Colonic mucosa (tissue), 4 donors: ENCODE results near the gene NPAS4. TPM values are rescaled to one million over a fixed set of nuclear protein-coding genes. Genes with fewer than 3 reads are reported as not detected.
A peak's percentile ranks its signal among the peaks of the same experiment; 100 is the strongest.

Experiments
- DNase-seq: peaks from one replicate; pipeline ENCODE4 v3.0.0-alpha.2; 2020
- H3K27ac ChIP-seq: fragments of 200-600 bp; one replicate; pipeline ENCODE4 v1.8.0; 2021
- H3K27me3 ChIP-seq: fragments of 200-600 bp; one replicate; pipeline ENCODE4 v1.8.0; 2021
- H3K36me3 ChIP-seq: fragments of 200-600 bp; one replicate; pipeline ENCODE4 v1.8.0; 2021
- H3K4me1 ChIP-seq: fragments of 200-600 bp; one replicate; pipeline ENCODE4 v1.8.0; 2021; ENCODE audit warnings: mild to moderate bottlenecking
- H3K4me3 ChIP-seq: fragments of 200-600 bp; one replicate; pipeline ENCODE4 v1.8.0; 2021
- H3K9ac ChIP-seq, 2 donors: one replicate each; pipeline ENCODE4 v1.7.0; 2013; ENCODE audit warnings: control low read depth in 2 of 2, low read depth in 2 of 2, low read length in 2 of 2
- H3K9me3 ChIP-seq: fragments of 200-600 bp; one replicate; pipeline ENCODE4 v1.8.0; 2021
- intact Hi-C: fragments of 100-400 bp; cut with DNase I; formaldehyde crosslinking; loops from one replicate; pipeline ENCODE4 v1.14.1; 2022
- total RNA-seq, 2 donors: library from RNA; stranded (reverse); fragmentation: NEBNext Ultra II Directional in 1 of 2; extraction: Animal tissue kit (Norgen Biotek cat#: 25700) in 1 of 2; gene quantifications; one replicate each; pipeline ENCODE4 v1.2.1, GENCODE V29; 2021
- TF ChIP-seq, protein P1 (sequence below): fragments of 200-600 bp; IDR thresholded peaks from one replicate; pipeline ENCODE4 v1.8.0; 2022; ENCODE audit warnings: antibody characterized with exemption, mild to moderate bottlenecking
- donor health status: healthy.
- donor health status: DM: no; HTN: no; CAD: no.
- donor health status: DM: no; HTN: no; CAD: no.

NPAS4 gene
- total RNA-seq, 2 donors from 2014 or later: 0.17 to 0.37 TPM

DNA sequence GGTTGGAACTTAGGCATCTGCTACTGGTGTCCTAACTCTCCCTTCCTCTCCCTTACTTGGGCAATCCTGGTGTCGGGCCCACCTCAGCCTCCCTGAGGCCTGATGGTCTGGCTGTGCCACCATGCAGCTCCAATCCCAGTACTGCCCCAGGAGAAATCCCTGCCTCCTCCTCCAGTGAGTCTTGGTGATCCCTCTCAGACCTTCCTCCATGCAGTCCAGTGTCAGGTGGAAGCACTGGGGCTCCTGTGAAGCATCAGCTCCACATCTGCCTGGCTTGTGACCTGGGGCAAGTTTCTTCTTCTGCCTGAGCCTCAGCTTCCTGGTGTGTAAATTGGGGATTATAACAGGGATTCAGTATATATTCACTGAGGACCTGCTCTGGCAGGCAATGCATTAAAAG lies 44.1 kb downstream of the NPAS4 start:
- TF ChIP-seq, protein P1, sequence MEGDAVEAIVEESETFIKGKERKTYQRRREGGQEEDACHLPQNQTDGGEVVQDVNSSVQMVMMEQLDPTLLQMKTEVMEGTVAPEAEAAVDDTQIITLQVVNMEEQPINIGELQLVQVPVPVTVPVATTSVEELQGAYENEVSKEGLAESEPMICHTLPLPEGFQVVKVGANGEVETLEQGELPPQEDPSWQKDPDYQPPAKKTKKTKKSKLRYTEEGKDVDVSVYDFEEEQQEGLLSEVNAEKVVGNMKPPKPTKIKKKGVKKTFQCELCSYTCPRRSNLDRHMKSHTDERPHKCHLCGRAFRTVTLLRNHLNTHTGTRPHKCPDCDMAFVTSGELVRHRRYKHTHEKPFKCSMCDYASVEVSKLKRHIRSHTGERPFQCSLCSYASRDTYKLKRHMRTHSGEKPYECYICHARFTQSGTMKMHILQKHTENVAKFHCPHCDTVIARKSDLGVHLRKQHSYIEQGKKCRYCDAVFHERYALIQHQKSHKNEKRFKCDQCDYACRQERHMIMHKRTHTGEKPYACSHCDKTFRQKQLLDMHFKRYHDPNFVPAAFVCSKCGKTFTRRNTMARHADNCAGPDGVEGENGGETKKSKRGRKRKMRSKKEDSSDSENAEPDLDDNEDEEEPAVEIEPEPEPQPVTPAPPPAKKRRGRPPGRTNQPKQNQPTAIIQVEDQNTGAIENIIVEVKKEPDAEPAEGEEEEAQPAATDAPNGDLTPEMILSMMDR: no peak
- Histone ChIP-seq H3K9me3 (no peaks in the 10 kb centered on the region), H3K27me3 (no peaks in the 10 kb centered on the region), H3K4me3 (no peak overlapping the region), H3K27ac (no peak overlapping the region), H3K4me1 (peaks cover 12% of the 10 kb centered on the region), H3K9ac (peak overlapping the region in 1 of 2 donors; percentile 35), H3K36me3 (no peaks in the 10 kb centered on the region)
- no peak for DNase-seq
- intact Hi-C loops: no loop called here

DNA sequence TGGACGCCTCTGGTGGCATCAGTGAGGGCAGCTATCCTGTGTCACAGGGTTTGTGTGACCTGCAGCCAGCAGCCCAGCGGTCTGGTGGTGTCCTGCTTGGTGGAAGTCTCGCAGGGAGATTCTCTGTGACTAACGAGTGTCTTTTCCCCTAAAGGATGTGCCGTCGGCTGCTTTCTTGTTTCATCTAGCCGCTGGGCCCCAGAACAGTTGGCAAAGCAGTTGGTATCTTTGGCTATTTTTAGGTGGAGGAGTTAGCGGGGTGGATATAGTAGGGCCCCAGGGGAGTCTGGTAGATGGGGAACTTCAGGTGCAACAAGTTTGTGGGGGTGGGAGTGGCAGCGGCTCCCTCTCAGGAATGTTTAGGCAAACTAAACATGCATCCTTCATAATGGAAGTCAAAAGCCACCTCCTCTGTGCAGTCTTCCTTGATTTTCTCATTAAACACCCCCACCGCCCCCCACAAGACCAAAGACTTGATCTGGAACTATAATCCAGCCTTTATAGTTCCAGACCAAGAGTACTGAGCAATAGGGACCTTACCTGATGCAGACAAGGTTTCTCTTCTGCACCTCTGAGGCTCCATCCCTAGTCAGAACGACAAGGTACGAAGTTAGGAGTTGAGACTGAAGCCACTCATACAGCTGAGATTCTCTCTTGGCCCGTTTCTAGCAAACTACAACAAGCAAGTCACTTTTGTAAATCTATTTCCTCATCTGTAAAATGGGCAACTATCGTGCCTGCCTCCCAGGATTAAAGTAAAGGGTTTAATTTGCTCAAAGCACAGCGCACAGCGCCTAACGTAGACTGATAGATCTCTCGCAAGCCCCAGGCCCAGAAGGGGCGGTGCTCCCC lies 44.8 kb downstream of the NPAS4 start:
- Histone ChIP-seq H3K4me3 (peak overlapping the region; percentile 56), H3K4me1 (peaks cover 12% of the 10 kb centered on the region), H3K9ac (peak overlapping the region; percentile 35 to 58), H3K9me3 (no peaks in the 10 kb centered on the region), H3K27ac (no peak overlapping the region), H3K36me3 (no peaks in the 10 kb centered on the region), H3K27me3 (no peaks in the 10 kb centered on the region)
- TF ChIP-seq, protein P1: no peak
- intact Hi-C loops: no loop called here
- no peak for DNase-seq

DNA sequence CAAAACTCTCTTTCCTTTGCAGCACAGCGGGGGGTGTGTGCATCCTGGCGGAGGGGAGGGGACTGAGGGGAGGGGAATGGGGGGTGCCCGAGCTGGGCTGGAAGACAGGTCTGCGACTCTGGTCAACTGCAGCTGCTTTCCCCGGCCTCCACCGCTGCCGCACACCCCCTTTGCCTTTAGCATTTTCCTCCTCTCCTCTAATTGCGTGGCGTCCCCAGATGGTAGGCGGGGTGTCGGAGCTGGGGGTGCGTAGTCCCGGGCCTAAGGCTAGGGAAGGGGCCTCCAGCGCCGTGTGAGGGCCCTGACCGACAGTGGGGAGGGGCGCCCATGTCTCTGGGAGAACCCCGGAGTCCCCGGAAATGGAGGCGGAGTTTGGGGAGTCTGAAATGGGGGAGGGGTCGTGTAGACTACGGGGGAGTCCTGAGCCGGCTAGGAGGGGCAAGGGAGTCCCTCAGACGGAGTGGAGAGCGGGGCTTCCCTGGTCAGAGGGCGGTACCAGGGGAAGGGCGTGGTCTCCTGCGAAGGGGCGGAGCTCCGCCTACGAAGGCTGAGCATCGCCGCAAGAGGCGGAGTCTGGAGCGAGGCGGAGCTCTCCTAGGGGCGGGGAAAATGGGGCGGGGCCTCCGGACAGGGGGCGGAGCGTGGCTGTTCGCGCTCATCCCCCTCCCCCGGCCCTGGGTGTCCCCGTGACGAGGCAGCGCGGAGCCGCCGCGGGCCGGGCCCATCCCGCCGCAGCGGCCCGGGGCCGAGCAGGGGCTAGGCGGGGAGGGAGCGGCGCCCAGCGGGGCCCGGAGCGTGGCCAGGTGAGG lies 45.6 kb downstream of the NPAS4 start, which contains the start of gene PELI3:
Gene PELI3 (plus strand): TSS at position 681 of the 809 bp plus-strand sequence. CDS start 1,224 bp downstream, outside the sequence.
- Histone ChIP-seq H3K4me1 (peaks cover 12% of the 10 kb centered on the region), H3K36me3 (no peaks in the 10 kb centered on the region), H3K9ac (peak within 1 kb of the TSS; percentile 59 to 72), H3K9me3 (no peaks in the 10 kb centered on the region), H3K27ac (peak within 1 kb of the TSS; percentile 34), H3K27me3 (no peaks in the 10 kb centered on the region), H3K4me3 (peak within 1 kb of the TSS; percentile 56)
- peak; percentile 97 for DNase-seq
- TF ChIP-seq, protein P1: no peak
- intact Hi-C loops: no loop called here

- intact Hi-C loops: no loop called here
- no peaks in the 10 kb centered on the region for H3K36me3 ChIP-seq
- no peaks in the 10 kb centered on the region for H3K27me3 ChIP-seq
- H3K4me3 ChIP-seq: peak overlapping the region; percentile 56
- DNase-seq: peak; percentile 30
- H3K27ac ChIP-seq: no peak overlapping the region
- H3K4me1 ChIP-seq: peaks cover 12% of the 10 kb centered on the region
- no peaks in the 10 kb centered on the region for H3K9me3 ChIP-seq
- TF ChIP-seq, protein P1: no peak
- H3K9ac ChIP-seq: peak overlapping the region; percentile 59 to 62
Measured at GRCh38 chr11:66467034-66467659, 46.3 kb downstream of the NPAS4 start.

DNA sequence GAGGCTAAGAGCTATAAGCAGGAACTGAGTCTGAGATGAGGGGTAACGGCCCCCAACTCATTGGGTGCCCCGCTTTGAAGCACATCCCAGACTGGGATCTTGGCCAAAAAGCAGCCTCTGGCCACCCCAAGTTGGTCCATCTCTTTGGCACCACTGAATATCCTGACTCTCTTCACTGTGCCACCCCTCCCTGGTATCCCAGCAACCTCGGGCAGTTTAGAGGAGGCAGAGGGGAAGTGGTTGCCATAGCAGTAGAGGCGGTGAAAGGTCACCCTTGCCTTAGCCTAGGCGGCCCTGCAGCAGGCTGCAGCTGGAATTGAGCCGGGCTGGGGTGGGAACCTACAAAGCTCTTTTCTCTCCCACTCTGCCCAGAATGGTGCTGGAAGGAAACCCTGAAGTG lies 46.9 kb downstream of the NPAS4 start:
- H3K27me3 ChIP-seq: no peaks in the 10 kb centered on the region
- H3K36me3 ChIP-seq: no peaks in the 10 kb centered on the region
- H3K27ac ChIP-seq: no peak overlapping the region
- intact Hi-C loops: no loop called here
- peak; percentile 70 for DNase-seq
- H3K9me3 ChIP-seq: no peaks in the 10 kb centered on the region
- peak overlapping the region; percentile 56 for H3K4me3 ChIP-seq
- TF ChIP-seq, protein P1: no peak
- peak overlapping the region; percentile 59 to 62 for H3K9ac ChIP-seq
- peaks cover 12% of the 10 kb centered on the region for H3K4me1 ChIP-seq
